ENCODE measurements around the gene COL10A1. TPM values are rescaled to one million over a fixed set of nuclear protein-coding genes. Genes with fewer than 3 reads are reported as not detected.
"Not testable (repeated sequence)": the region's sequence is repeated elsewhere in the genome, so short reads cannot be mapped to it uniquely, and the experiment has no call there.

COL10A1 gene
- total RNA-seq, 1 experiment from 2014 or later, result not detected

DNA sequence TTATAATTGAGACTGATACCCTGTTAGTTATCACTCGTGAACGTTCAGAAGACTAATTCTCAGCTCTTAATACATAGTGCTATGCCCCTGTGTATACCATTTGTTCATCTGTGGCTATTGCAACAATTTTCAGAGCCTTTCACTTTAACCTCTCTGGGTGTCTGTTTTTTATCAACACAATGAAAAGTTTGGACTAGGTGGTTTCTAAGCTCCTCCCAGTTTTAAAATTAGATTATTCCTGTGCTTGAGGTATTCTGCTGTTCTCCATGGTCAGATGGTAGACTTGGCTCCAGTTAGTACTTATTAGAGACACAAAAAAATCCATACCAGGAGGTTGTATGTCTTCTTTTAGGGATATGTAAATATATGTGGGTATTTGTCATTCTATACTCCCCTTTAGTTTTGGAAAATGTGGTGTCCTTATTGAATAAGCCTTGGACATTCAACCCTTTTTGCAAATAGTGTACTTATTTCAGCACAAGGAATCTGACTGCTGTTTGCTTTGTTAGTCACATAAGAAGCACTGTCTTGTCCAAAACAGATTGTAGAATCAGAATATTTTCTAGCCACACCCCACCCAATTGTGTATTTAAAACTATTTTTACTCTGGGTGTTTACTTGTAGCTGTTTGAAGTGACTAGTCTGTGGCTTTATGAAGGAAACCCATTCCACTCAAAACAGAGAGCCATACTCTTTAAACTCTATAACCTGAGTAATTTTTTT lies 2.0 kb upstream of the COL10A1 start:
- no peak for DNase-seq (ENCODE audit: low spot score)

DNA sequence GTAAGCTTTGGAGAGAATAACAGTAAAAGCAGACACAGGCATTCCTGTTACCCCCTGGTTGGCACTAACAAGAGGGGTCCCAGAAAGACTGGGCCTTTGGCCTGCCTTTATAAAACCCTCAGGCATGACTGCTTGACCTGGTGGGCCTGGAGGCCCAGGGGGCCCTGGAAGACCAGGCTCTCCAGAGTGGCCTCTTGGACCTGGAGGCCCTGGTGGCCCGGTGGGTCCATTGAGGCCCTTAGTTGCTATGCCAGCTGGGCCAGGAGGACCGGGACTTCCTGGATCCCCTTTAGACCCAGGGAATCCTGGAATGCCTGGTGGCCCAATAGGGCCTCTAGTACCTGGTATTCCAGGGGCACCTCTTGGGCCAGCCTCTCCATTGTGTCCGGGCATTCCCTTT lies 5.5 kb downstream of the COL10A1 start:
- DNase-seq (ENCODE audit: low spot score), result no peak

DNA sequence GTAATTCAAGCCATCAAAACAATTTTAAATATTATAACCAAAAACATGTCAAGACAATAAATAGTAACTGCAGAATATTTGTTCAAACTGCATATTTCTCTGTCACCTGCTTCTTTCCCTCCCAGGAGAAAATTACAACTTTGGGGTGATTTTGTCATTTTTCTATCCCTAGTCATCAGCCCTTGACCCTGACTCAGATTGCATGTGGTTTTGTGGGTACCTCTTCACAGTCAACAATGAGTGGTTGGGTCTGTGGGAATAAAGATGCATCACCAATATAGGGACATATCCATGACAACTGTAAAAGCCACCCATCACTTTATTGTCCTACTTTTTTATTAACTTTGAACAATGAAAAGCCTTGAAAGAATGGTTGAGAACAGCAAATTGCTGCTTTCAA lies 7.3 kb downstream of the COL10A1 start:
- no peak for DNase-seq (ENCODE audit: low spot score)

- DNase-seq (ENCODE audit: low spot score), result no peak
Observed at GRCh38 chr6:116115781-116116180, 10.2 kb downstream of the COL10A1 start.

DNA sequence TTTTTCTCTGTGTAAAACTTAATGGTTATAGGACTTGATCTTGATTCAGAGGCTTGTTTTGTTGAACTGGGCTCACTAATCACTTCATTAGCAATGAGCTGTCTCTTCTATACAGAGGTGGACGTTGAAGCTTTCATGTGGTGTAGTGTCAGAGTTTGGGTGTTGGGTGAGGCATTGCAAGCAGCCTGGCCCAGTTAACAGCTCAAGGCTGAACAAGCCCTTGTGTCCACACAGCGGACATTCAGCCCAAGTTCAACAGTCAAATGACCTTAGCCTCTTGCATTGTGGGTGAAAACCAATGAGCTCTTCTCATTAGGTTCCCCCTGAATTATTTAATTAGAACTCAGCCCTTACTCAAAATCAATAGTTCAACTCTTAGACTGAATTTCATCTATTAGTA lies 12.5 kb downstream of the COL10A1 start:
- DNase-seq (ENCODE audit: low spot score), result no peak

DNA sequence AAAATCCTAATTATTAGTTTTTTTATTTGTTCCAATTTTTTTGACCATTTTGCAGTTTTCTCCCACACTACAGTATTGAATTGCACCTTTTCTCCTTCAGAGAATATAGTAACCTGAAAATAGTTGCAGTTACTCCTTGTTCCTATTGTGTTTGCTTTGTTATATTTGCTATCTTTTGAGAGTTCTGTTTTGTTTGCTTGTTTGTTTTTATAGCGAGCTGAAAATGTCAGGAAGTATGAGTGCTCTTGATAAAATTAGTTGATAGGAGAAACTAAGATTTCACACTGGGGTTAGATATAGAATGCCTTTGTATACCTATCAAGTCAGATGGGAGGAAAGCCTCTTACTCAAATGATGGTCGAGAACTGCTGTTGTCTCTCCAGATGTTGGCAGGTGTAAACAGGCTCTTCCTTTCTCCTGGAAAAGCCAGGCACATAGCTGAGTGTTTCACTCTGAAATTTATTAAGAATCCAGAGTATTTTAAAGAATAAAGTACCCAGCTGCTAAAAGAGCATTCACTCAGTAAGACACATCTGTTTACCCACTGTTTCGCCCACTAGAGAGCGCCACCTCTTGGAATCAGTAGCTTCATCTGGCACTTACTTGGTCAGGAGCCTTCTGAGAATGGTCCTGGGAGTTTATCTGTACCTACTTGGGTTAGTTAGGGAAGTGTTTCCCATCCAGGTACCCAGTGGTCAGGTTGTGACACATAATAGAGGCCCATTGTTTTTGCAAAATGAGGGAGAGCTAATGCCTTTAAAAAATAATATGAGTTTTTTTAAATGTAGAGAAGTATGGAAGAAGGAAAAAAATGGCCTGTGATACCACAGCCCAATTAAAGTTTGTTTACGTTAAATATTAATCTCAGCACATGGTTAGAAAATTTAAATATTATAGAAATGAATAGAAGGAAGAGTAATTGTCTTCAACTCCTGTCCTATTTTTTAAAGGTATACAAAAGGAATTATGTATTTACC lies 14.1 kb downstream of the COL10A1 start:
- DNase-seq (ENCODE audit: low spot score), result peak; percentile 22

DNA sequence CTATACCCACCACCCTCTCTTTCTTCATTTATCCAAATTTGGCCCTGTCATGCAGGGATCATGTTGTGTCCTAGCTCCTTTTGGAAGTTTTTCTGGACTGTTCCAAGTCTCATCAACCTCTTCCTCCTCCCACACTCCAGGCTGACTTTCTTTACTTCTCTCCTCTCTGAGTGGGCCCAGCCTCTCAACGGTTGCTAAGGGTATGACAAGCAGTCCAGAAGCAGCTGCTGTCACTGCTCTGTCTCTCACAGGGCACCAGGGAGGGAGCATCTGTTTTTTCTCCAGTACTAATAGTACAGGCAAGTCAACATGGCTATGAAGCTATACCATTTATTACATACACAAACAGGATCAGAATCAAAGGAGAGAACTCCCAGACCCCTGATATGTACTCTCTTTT lies 17.1 kb downstream of the COL10A1 start:
- no peak for DNase-seq (ENCODE audit: low spot score)

GRCh38 chr6:116106146-116106545 lies 19.8 kb downstream of the COL10A1 start:
- DNase-seq (ENCODE audit: low spot score), result no peak

GRCh38 chr6:116105247-116105646 lies 20.7 kb downstream of the COL10A1 start:
- DNase-seq (ENCODE audit: low spot score), result no peak

DNA sequence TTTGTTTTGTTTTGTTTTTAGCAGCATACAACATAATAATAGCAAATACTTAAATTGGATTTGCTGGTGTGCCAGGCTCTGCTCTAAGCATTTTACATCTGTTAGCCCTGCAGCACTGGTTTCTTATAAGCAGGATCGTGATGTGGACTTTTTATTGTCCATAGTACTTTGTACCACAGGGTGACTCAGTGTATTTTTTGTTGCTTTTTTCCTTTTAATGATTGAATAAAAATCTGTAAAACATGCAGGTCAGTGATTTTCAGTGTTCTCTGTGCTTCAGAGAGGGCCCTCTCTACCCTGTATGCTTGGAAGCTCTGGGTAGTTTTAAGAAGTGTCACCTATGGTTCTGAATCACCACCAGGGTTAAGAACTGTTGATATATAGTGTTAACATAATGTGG lies 21.3 kb downstream of the COL10A1 start:
- DNase-seq (ENCODE audit: low spot score), result no peak

DNA sequence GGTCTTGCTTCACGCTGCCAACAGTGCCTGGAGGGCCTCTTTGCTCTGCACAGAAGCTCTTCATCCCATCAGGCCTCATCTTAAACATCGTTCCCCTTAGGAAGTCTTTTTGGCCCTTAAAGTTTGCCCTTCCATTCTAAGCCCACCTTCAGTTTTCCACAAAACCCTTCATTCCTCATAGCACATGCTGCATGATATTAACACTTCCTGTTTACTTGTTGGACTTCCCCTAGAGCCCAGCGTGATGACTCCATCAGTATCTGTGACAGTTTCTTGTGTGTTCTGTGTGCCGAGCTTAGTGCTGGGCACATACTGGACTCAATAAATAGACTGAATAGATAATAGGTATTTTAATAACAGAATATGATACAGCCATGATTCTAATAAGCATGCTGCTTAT lies 23.1 kb downstream of the COL10A1 start:
- no peak for DNase-seq (ENCODE audit: low spot score)

DNA sequence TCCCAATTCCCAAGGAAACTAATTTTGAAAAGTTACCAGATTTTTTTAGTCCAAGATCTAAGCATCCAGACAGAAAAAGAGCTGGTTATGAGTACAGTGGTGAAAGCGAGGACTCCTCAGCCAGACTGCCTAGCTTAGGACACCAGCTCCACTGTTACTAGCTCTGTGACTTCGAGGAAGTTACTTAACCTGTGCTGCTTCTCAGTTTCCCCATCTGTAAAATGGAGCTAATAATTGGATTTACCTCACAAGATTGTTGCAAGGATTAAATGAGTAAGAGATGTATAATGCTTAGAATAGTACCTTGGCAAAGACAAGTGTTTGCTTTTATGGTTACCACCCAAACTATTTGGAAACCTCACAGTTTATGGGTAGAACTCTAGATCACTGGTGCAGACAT lies 24.1 kb downstream of the COL10A1 start:
- no peak for DNase-seq (ENCODE audit: low spot score)

GRCh38 chr6:116101302-116101718 lies 24.6 kb downstream of the COL10A1 start:
- DNase-seq (ENCODE audit: low spot score), result no peak

DNA sequence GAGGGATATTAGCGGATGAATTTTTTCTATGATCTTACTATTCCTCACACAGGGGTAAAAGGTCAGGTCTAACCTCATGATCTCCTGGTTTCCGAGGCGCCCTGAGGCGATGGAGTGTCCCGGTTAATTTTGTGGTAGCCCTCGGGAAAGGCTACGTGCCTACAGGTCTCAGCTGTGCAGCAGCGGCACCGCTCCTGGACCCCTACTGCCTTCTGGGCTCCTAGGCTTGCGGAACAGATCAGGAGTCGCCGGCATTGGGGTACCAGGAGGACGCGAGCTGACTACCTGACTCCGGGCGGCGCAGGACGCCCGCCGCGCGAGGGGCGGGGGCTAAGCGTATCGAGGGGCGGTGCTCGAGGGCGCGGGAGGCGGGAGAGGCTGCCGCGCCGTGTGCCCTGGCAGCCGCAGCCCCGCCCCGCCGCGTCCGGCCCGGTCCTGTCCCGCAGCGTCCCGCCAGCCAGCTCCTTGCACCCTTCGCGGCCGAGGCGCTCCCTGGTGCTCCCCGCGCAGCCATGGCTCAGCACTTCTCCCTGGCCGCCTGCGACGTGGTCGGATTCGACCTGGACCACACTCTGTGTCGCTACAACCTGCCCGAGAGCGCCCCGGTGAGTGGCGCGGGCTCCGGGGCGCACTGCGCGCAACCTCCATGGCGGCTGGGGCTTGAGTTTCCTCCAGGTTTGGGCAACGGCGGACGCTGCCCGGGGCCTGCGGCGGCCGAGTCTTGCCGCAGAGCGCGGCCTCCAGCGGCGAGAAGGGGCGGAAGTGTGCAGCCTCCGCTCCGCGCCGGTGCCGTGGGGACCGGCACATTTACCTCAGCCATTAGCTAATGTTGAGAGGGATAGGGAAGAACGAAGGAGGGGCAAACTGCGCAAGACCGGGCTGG lies 25.3 kb downstream of the COL10A1 start, which contains the start of gene NT5DC1:
NT5DC1 (plus strand) TSS at position 435 of the 883 bp plus-strand sequence; CDS start at position 513, 78 bp downstream.
- peak; percentile 48 for DNase-seq (ENCODE audit: low spot score)

DNA sequence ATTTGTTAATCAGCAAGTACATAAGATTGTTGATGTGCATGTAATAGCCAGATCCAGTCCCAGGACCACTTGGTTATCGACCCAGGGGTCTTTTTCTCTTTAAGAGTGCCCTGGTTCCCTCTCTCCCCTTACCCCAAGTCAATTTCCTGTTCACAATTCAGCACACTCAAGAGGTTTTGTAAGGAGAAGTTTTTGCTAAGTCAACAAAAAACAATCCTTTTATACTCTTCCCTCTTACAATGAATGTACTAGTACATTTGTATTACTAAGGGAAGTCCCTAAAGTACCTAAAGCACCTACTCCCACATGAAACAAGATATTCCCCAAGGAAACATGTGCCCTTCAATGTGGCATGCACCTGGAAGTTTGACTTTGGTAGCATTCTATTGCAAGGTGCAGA lies 26.9 kb downstream of the COL10A1 start:
- DNase-seq (ENCODE audit: low spot score), result no peak

- no peak for DNase-seq (ENCODE audit: low spot score)
Observed at GRCh38 chr6:116096979-116097816, 28.7 kb downstream of the COL10A1 start.

GRCh38 chr6:116096048-116096759 lies 29.7 kb downstream of the COL10A1 start:
- DNase-seq (ENCODE audit: low spot score), result not testable (repeated sequence)

DNA sequence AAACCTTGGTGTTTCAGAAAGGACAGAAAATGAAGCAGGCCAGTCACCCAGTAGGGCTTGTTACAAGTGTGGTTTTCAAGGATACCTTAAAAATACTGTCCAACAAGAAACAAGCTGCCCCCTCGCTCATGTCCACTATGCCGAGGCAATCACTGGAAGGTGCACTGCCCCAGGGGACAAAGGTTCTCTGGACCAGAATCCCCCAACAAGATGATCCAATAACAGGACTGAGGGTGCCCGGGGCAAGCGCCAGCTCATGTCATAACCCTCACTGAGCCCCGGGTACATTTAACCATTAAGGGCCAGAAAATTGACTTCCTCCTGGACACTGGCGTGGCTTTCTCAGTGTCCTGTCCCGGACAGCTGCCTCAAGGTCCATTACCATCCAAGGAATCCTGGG lies 31.9 kb downstream of the COL10A1 start:
- DNase-seq (ENCODE audit: low spot score), result no peak

DNA sequence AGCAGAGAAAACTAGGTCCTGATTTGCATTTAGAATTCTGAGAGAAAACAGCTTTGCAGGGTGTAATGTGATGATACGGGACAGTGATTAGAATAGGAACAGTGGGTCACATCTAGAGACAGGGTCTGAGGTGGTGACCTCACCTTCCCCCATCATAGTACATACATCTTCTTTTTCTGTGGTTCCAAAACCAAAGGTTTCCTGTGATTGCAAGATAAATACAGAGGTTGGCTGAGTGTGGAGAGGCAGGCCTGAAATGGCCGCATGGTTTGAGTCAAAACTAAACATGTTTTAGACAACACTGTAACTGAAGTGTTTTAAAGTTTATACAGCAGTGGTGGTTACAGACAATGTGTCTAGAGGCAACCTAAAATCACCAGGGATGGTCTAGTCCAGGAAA lies 35.7 kb downstream of the COL10A1 start:
- DNase-seq (ENCODE audit: low spot score), result no peak

- DNase-seq (ENCODE audit: low spot score), result no peak
Observed at GRCh38 chr6:116088946-116089345, 37.0 kb downstream of the COL10A1 start.

Measured in H4 (cell line).